Uterus (tissue), 2 donors: Measurements from ENCODE around the gene AGBL4.

Source experiments
- CTCF ChIP-seq, 4 experiments: fragments of 200-600 bp in 2 of 4; fragments of 450-650 bp in 2 of 4; sonication (generic) in 2 of 4; IDR thresholded peaks; one replicate each; pipeline ENCODE4 v1.5.1; 2016 to 2019; ENCODE audit warnings: antibody characterized with exemption in 4 of 4, mild to moderate bottlenecking in 2 of 4, moderate library complexity in 1 of 4
- POLR2A ChIP-seq, 2 donors: fragments of 450-650 bp; IDR thresholded peaks; one replicate each; pipeline ENCODE4 v1.6.1; 2016; ENCODE audit warnings: antibody characterized with exemption in 2 of 2, mild to moderate bottlenecking in 1 of 2, moderate library complexity in 1 of 2

DNA sequence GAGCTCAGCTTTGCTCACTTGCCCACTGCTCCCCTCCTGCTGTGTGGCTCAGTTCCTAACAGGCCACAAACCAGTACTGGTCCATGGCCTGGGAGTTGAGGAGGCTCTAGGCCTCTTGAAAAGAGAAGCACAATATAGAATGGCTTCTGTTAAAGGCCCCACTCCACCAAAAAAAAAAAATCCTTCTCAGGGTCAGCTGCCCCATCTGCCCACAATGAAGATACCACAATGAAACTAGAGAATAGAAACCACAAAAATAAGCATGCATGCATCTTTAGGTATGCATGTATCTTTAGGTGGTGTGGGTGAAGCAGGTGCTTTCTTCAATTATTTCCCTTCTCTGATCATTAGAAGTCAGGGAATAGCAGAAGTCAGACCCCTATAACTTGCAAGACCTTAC is 626.7 kb downstream of the AGBL4 start:
- TF ChIP-seq CTCF (IDR thresholded peaks at IDR 0.05) (no peak), POLR2A (IDR thresholded peaks at IDR 0.05) (no peak)
